GM23248 (cell line): ENCODE measurements around the gene CD4. TPM values are rescaled to one million over a fixed set of nuclear protein-coding genes. Genes with fewer than 3 reads are reported as not detected.

Experiments used
- DNase-seq: peaks from one replicate; pipeline ENCODE4 v3.0.0-alpha.2; 2015
- H2AFZ ChIP-seq: fragments of 200-600 bp; sonication (generic); 2 replicates; pipeline ENCODE4 v1.6.1; 2016; ENCODE audit warnings: antibody characterized with exemption
- H3F3A ChIP-seq: fragments of 200-600 bp; sonication (generic); 2 replicates; pipeline ENCODE4 v1.6.1; 2016; ENCODE audit warnings: mild to moderate bottlenecking, antibody characterized with exemption, mixed run types; ENCODE audit not compliant: insufficient read depth
- H3K27ac ChIP-seq: fragments of 200-600 bp; sonication (generic); 2 replicates; pipeline ENCODE4 v1.5.1; 2016; ENCODE audit warnings: mild to moderate bottlenecking
- H3K27me3 ChIP-seq: fragments of 200-600 bp; sonication (generic); replicated peaks from 2 replicates; pipeline ENCODE4 v1.6.1; 2016; ENCODE audit warnings: mild to moderate bottlenecking; ENCODE audit not compliant: insufficient read depth
- H3K36me3 ChIP-seq: fragments of 200-600 bp; sonication (generic); 2 replicates; pipeline ENCODE4 v1.6.1; 2016; ENCODE audit warnings: low read depth, mild to moderate bottlenecking
- H3K4me1 ChIP-seq: fragments of 200-600 bp; sonication (generic); 2 replicates; pipeline ENCODE4 v1.6.1; 2016; ENCODE audit warnings: mild to moderate bottlenecking; ENCODE audit not compliant: insufficient read depth
- H3K4me2 ChIP-seq: fragments of 200-600 bp; sonication (generic); one replicate; pipeline ENCODE4 v1.6.1; 2016; ENCODE audit warnings: mild to moderate bottlenecking; ENCODE audit not compliant: unreplicated experiment
- H3K4me3 ChIP-seq: fragments of 200-600 bp; sonication (generic); 2 replicates; pipeline ENCODE4 v1.5.1; 2016; ENCODE audit warnings: mild to moderate bottlenecking
- H3K79me2 ChIP-seq: fragments of 200-600 bp; sonication (generic); 2 replicates; pipeline ENCODE4 v1.6.1; 2016; ENCODE audit warnings: mild to moderate bottlenecking; ENCODE audit not compliant: insufficient read depth
- H3K9ac ChIP-seq: fragments of 200-600 bp; sonication (generic); 2 replicates; pipeline ENCODE4 v1.6.1; 2016; ENCODE audit warnings: mild to moderate bottlenecking
- H3K9me2 ChIP-seq: fragments of 200-600 bp; sonication (generic); 2 replicates; pipeline ENCODE4 v1.6.1; 2016; ENCODE audit warnings: mixed run types, mild to moderate bottlenecking, moderate library complexity; ENCODE audit not compliant: insufficient read depth
- H3K9me3 ChIP-seq: fragments of 200-600 bp; sonication (generic); one replicate; pipeline ENCODE4 v1.6.1; 2017; ENCODE audit warnings: low read depth
- H4K20me1 ChIP-seq: fragments of 200-600 bp; sonication (generic); 2 replicates; pipeline ENCODE4 v1.6.0; 2016; ENCODE audit not compliant: insufficient read depth
- EZH2 ChIP-seq: fragments of 200-600 bp; sonication (generic); IDR thresholded peaks from 2 replicates; pipeline ENCODE4 v1.6.1; 2018; ENCODE audit warnings: antibody characterized with exemption, mild to moderate bottlenecking; ENCODE audit not compliant: insufficient read depth, poor library complexity, severe bottlenecking
- EZH2phosphoT487 ChIP-seq: fragments of 200-600 bp; sonication (generic); IDR thresholded peaks from 2 replicates; pipeline ENCODE4 v1.6.1; 2018; ENCODE audit warnings: antibody characterized with exemption, moderate library complexity, mild to moderate bottlenecking, low read depth; ENCODE audit not compliant: insufficient read depth
- WGBS, 2 experiments: methylation state at CpG; one replicate each; pipeline ENCODE4 v1.1.6; 2015 to 2017; ENCODE audit warnings: low lambda C conversion rate in 2 of 2, low coverage in 1 of 2; ENCODE audit errors: missing lambda C conversion rate in 2 of 2; 5-methylcytosine and 5-hydroxymethylcytosine counted together
- in situ Hi-C: fragments of 300-500 bp; cut with MboI; formaldehyde crosslinking; loops from 2 replicates; pipeline ENCODE4 v1.15.0; 2020
- polyA plus RNA-seq: library from polyadenylated mRNA; unstranded; fragments of >200 nt; fragmentation: Nextera tagmentation; extraction: Ambion mirVana; gene quantifications from 2 replicates; pipeline ENCODE4 v1.2.1, GENCODE V29; 2016
- total RNA-seq: library from RNA; depleted of rRNA; stranded (reverse); fragments of >200 nt; shearing (Covaris generic); gene quantifications from 2 replicates; pipeline ENCODE4 v1.2.3, GENCODE V29; 2014

CD4 gene
- total and polyA plus RNA-seq, 2 experiments from 2014 or later, result not detected

DNA sequence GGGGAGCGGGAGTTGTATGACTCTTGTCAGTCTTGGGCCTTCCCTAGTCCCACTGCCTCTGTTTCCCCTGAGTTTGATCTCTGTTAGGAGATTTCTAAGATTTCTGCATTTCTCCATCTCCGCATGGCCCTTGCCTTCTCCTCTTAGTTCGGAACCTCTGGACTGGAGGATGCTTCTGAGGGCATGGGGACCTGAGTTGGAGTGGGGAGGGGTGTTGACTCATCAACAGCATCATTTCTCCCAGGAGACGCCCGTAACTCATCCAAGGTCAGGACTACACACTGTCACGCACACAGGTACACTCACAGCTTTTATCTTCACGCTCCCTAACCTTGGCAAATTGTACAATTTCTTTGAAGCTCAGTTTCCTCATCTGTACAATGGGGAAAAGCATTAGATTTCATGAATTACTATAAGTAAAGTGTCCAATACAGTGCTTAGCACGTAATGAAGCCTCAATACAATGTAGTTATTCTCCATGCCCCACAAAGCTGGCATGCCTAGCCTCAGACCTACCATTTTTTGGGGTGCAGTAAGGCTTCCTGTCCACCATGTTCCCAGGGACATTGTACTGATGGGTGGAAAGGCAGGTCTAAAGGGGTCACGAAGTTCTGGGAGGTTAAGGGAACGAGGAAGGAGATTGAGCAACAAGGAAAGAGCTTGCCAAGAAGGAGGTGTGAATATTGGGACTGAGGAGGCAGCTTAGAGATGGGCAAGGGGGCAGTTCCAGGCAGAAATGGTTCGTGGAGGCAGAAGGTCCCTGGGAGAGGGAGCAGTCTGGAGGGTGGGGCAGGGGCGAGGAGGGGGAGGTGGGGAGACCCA, 17.6 kb upstream of the CD4 start:
- TF ChIP-seq EZH2phosphoT487 (no peak), EZH2 (no peak)
- Histone ChIP-seq H2AFZ (no peak overlapping the region), H3K4me1 (peaks cover 9% of the 10 kb centered on the region), H3F3A (peaks cover 16% of the 10 kb centered on the region), H3K27me3 (no peaks in the 10 kb centered on the region), H3K27ac (no peak overlapping the region), H3K9me2 (no peaks in the 10 kb centered on the region), H3K36me3 (peaks cover 7% of the 10 kb centered on the region; the same call in 1 of the 2 replicates), H3K9ac (no peak overlapping the region), H3K9me3 (no peaks in the 10 kb centered on the region), H4K20me1 (peaks cover 9% of the 10 kb centered on the region; the same call in 1 of the 2 replicates), H3K4me2 (no peak overlapping the region), H3K4me3 (no peak overlapping the region), H3K79me2 (peaks cover 33% of the 10 kb centered on the region)
- in situ Hi-C loops, result no loop called here
- 70 to 74% methylated on average over 11 to 12 of the region's 12 CpGs for WGBS, 2 experiments
- DNase-seq, result no peak

GRCh38 chr12:6772331-6772695, 17.0 kb upstream of the CD4 start, which contains the start of gene LAG3:
TSS of gene LAG3 (plus strand) at chr12:6772520. CDS start at chr12:6772853, 333 bp downstream.
- in situ Hi-C loops, result no loop called here
- H3K9me2 ChIP-seq, result no peaks in the 10 kb centered on the region
- H3K36me3 ChIP-seq, result peaks cover 7% of the 10 kb centered on the region; the same call in 1 of the 2 replicates
- no peak for DNase-seq
- peaks cover 16% of the 10 kb centered on the region for H3F3A ChIP-seq
- no peaks in the 10 kb centered on the region for H3K9me3 ChIP-seq
- H3K4me1 ChIP-seq, result peaks cover 9% of the 10 kb centered on the region
- TF ChIP-seq EZH2, result no peak
- TF ChIP-seq EZH2phosphoT487, result no peak
- H3K27me3 ChIP-seq, result no peaks in the 10 kb centered on the region
- no peak within 1 kb of the TSS for H3K9ac ChIP-seq
- no peak within 1 kb of the TSS for H3K27ac ChIP-seq
- H3K4me3 ChIP-seq, result no peak within 1 kb of the TSS
- 61 to 80% methylated on average over 2 to 15 of the region's 15 CpGs for WGBS, 2 experiments
- H4K20me1 ChIP-seq, result peaks cover 9% of the 10 kb centered on the region; the same call in 1 of the 2 replicates
- no peak within 1 kb of the TSS for H2AFZ ChIP-seq
- H3K79me2 ChIP-seq, result peaks cover 28% of the 10 kb centered on the region
- H3K4me2 ChIP-seq, result no peak within 1 kb of the TSS

DNA sequence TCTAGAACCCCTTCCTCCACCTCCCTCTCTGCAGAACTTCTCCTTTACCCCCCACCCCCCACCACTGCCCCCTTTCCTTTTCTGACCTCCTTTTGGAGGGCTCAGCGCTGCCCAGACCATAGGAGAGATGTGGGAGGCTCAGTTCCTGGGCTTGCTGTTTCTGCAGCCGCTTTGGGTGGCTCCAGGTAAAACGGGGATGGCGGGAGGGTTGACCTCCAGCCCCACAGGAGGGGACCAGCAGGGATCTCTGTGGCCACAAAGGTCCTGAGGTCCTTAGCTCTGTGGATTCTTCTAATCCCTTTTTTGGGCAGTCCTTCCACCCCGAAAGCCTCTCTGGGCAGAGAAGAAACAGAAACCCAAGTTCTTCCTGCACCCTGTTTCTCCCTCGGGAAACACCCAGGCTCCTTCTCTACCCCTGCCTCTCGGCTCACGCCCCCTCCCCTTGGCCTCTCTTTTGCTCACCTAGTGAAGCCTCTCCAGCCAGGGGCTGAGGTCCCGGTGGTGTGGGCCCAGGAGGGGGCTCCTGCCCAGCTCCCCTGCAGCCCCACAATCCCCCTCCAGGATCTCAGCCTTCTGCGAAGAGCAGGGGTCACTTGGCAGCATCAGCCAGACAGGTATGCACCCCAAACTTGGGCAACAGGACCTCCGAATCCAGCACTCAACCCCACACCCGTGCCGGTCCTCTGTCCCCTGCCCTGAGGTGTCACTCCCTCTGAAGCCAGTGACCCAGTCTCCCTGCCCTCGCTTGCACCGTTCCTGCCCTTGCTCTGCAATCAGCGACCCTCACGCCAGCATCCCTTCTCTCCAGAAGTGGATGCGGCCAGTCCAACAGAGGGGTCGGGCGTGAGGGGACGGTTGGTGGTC, 16.4 kb upstream of the CD4 start:
- Histone ChIP-seq H3K27ac (no peak overlapping the region), H4K20me1 (peaks cover 9% of the 10 kb centered on the region; the same call in 1 of the 2 replicates), H3K27me3 (no peaks in the 10 kb centered on the region), H3K79me2 (peaks cover 22% of the 10 kb centered on the region), H2AFZ (no peak overlapping the region), H3F3A (peaks cover 16% of the 10 kb centered on the region), H3K4me3 (no peak overlapping the region), H3K36me3 (peaks cover 7% of the 10 kb centered on the region; the same call in 1 of the 2 replicates), H3K9me2 (no peaks in the 10 kb centered on the region), H3K4me2 (no peak overlapping the region), H3K4me1 (peaks cover 9% of the 10 kb centered on the region), H3K9me3 (no peaks in the 10 kb centered on the region), H3K9ac (no peak overlapping the region)
- no peak for TF ChIP-seq EZH2phosphoT487
- TF ChIP-seq EZH2, result no peak
- WGBS, 2 experiments, result 89 to 92% methylated on average over 21 of the region's 21 CpGs
- no peak for DNase-seq
- in situ Hi-C loops, result no loop called here

GRCh38 chr12:6773590-6774351, 15.6 kb upstream of the CD4 start:
- H2AFZ ChIP-seq, result no peak overlapping the region
- H3F3A ChIP-seq, result peaks cover 18% of the 10 kb centered on the region
- TF ChIP-seq EZH2phosphoT487 (no peak), EZH2 (no peak)
- peaks cover 9% of the 10 kb centered on the region; the same call in 1 of the 2 replicates for H4K20me1 ChIP-seq
- H3K4me1 ChIP-seq, result peaks cover 9% of the 10 kb centered on the region
- peaks cover 7% of the 10 kb centered on the region; the same call in 1 of the 2 replicates for H3K36me3 ChIP-seq
- H3K9ac ChIP-seq, result no peak overlapping the region
- peaks cover 14% of the 10 kb centered on the region for H3K79me2 ChIP-seq
- WGBS, 2 experiments, result 74 to 84% methylated on average over 25 to 59 of the region's 60 CpGs
- H3K27me3 ChIP-seq, result no peaks in the 10 kb centered on the region
- no peaks in the 10 kb centered on the region for H3K9me2 ChIP-seq
- no peak overlapping the region for H3K4me2 ChIP-seq
- H3K9me3 ChIP-seq, result no peaks in the 10 kb centered on the region
- DNase-seq, result no peak
- in situ Hi-C loops, result no loop called here
- H3K27ac ChIP-seq, result no peak overlapping the region
- H3K4me3 ChIP-seq, result no peak overlapping the region
